Fibroblast of the conjunctiva (primary cell): ENCODE data around the gene SYNGR3.
A peak's percentile ranks its signal among the peaks of the same experiment; 100 is the strongest.

Experiments
- DNase-seq: peaks from one replicate; pipeline ENCODE4 v3.0.0-alpha.2; 2010; ENCODE audit warnings: low read depth

SYNGR3 gene

GRCh38 chr16:1992704-1993317, 3.0 kb downstream of the SYNGR3 start:
- DNase-seq, result no peak

- DNase-seq, result no peak
Observed at GRCh38 chr16:1993731-1994131, 4.0 kb downstream of the SYNGR3 start.

GRCh38 chr16:1997494-1998359, 8.0 kb downstream of the SYNGR3 start:
- DNase-seq, result no peak

- DNase-seq, result no peak
Observed at GRCh38 chr16:1998360-1998835, 8.6 kb downstream of the SYNGR3 start.

GRCh38 chr16:1998852-1999801, 9.4 kb downstream of the SYNGR3 start:
- DNase-seq, result no peak

- DNase-seq, result no peak
Observed at GRCh38 chr16:1999866-2000514, 10.2 kb downstream of the SYNGR3 start.

GRCh38 chr16:2001035-2001434, 11.3 kb downstream of the SYNGR3 start:
- no peak for DNase-seq

- DNase-seq, result no peak
Observed at GRCh38 chr16:2001456-2002355, 11.9 kb downstream of the SYNGR3 start.

- DNase-seq, result no peak
Observed at GRCh38 chr16:2002406-2003230, 12.8 kb downstream of the SYNGR3 start.

- DNase-seq, result no peak
Observed at GRCh38 chr16:2003231-2003826, 13.6 kb downstream of the SYNGR3 start.

GRCh38 chr16:2003827-2004641, 14.3 kb downstream of the SYNGR3 start:
- peak; percentile 72 for DNase-seq

- no peak for DNase-seq
Observed at GRCh38 chr16:2004795-2005517, 15.2 kb downstream of the SYNGR3 start.

- no peak for DNase-seq
Observed at GRCh38 chr16:2005646-2006045, 15.9 kb downstream of the SYNGR3 start.

GRCh38 chr16:2006317-2006716, 16.5 kb downstream of the SYNGR3 start:
- DNase-seq, result no peak

- no peak for DNase-seq
Observed at GRCh38 chr16:2007081-2007836, 17.5 kb downstream of the SYNGR3 start.

GRCh38 chr16:2008009-2008526, 18.3 kb downstream of the SYNGR3 start:
- peak; percentile 79 for DNase-seq
